SU-DHL-6 (cell line): ENCODE measurements around the gene HEBP2.

Source experiments
- CTCF ChIP-seq: fragments of 200-600 bp; sonication (generic); IDR thresholded peaks from one replicate; pipeline ENCODE4 v1.5.1; 2017; ENCODE audit warnings: antibody characterized with exemption, mild to moderate bottlenecking, low read length, moderate library complexity; ENCODE audit not compliant: insufficient read depth, poor library complexity, severe bottlenecking
- EZH2phosphoT487 ChIP-seq: fragments of 200-600 bp; sonication (generic), shearing (Covaris generic); conservative IDR thresholded peaks from 2 replicates; pipeline ENCODE4 v1.6.1; 2018; ENCODE audit warnings: mild to moderate bottlenecking, antibody characterized with exemption, low read length, moderate library complexity, mixed read lengths

GRCh38 chr6:138378463-138378862 is 25.6 kb upstream of the HEBP2 start:
- TF ChIP-seq CTCF: no peak
- TF ChIP-seq EZH2phosphoT487: no peak
